GM12878 (cell line): ENCODE data around the gene S100B. TPM values are rescaled to one million over a fixed set of nuclear protein-coding genes. Genes with fewer than 3 reads are reported as not detected.

Experiments
- ATAC-seq: fragments of 200-7000 bp; cut with Tn5 transposase; 3 replicates; pipeline ENCODE4 v1.9.1; 2020; ENCODE audit warnings: mild to moderate bottlenecking, moderate library complexity
- BruUV-seq: library from RNA; stranded (reverse); fragments of 400-500 nt; replicated peaks from 2 replicates; lab custom pipeline; 2021; lab: Mats Ljungman, UMichigan
- CTCF ChIA-PET: fragments of 300-600 bp; sonication (Branson Sonifier 250); formaldehyde crosslinking; extraction: SDS; loops from one replicate; lab custom pipeline; 2021; ENCODE audit warnings: inconsistent platforms; lab: Yijun Ruan, JAX
- POLR2A ChIA-PET: fragments of 350-600 bp; formaldehyde crosslinking; extraction: SDS; loops from one replicate; lab custom pipeline; 2021; ENCODE audit warnings: inconsistent platforms; lab: Charles Lee
- RAD21 ChIA-PET: fragments of 300-600 bp; sonication (Branson Sonifier 250); formaldehyde crosslinking; loops from one replicate; lab custom pipeline; 2023; ENCODE audit warnings: antibody characterized with exemption; ENCODE audit not compliant: unreplicated experiment; lab: Charles Lee
- SMC1A ChIA-PET: fragments of 300-600 bp; sonication (Branson Sonifier 250); formaldehyde crosslinking; loops from one replicate; lab custom pipeline; 2023; ENCODE audit not compliant: unreplicated experiment, uncharacterized antibody; lab: Charles Lee
- DNase-seq: peaks from one replicate; pipeline ENCODE4 v3.0.0-alpha.2; 2011; ENCODE audit warnings: low read depth, low spot score
- FAIRE-seq: peaks from 3 replicates; lab custom pipeline; 2011; peaks lifted over from hg19 to GRCh38; lab: Jason Lieb, UNC
- H2AFZ ChIP-seq: 2 replicates; pipeline ENCODE4 v1.6.0; 2011; ENCODE audit warnings: low read depth, low read length, control low read depth; ENCODE audit not compliant: control insufficient read depth
- H3K27ac ChIP-seq: 2 replicates; pipeline ENCODE4 v1.5.1; 2011; ENCODE audit warnings: control low read depth; ENCODE audit not compliant: control insufficient read depth, insufficient read depth
- H3K27me3 ChIP-seq, 2 experiments: replicated peaks in 1 of 2; 2 replicates each; pipeline versions ENCODE4 v1.6.0 to v1.6.1; 2011; ENCODE audit warnings: low read length in 1 of 2; ENCODE audit not compliant: control insufficient read depth in 2 of 2, insufficient read depth in 2 of 2
- H3K36me3 ChIP-seq, 2 experiments: 2 replicates each; pipeline ENCODE4 v1.5.1; 2011; ENCODE audit warnings: low read length in 1 of 2; ENCODE audit not compliant: control insufficient read depth in 2 of 2, insufficient read depth in 2 of 2
- H3K4me1 ChIP-seq: 2 replicates; pipeline ENCODE4 v1.6.1; 2011; ENCODE audit warnings: mild to moderate bottlenecking, low read length, moderate library complexity, mixed read lengths; ENCODE audit not compliant: control insufficient read depth, insufficient read depth
- H3K4me2 ChIP-seq: 2 replicates; pipeline ENCODE4 v1.6.0; 2011; ENCODE audit warnings: control low read depth; ENCODE audit not compliant: control insufficient read depth, insufficient read depth
- H3K4me3 ChIP-seq: fragments of 200-600 bp; sonication (generic); 2 replicates; pipeline ENCODE4 v1.5.1; 2016
- H3K79me2 ChIP-seq: 2 replicates; pipeline ENCODE4 v1.6.0; 2011; ENCODE audit warnings: low read length; ENCODE audit not compliant: control insufficient read depth, insufficient read depth
- H3K9ac ChIP-seq: 2 replicates; pipeline ENCODE4 v1.8.0; 2011; ENCODE audit warnings: low read length, control low read depth, mixed read lengths; ENCODE audit not compliant: control insufficient read depth, insufficient read depth
- H3K9me3 ChIP-seq: replicated peaks from 3 replicates; pipeline ENCODE4 v1.5.1; 2011; ENCODE audit warnings: mild to moderate bottlenecking, low read length; ENCODE audit not compliant: control insufficient read depth, insufficient read depth
- H4K20me1 ChIP-seq: 2 replicates; pipeline ENCODE4 v1.6.0; 2011; ENCODE audit not compliant: control insufficient read depth, insufficient read depth
- ASH2L ChIP-seq: fragments of 300-600, 200-600 bp; sonication (generic); IDR thresholded peaks from 2 replicates; pipeline ENCODE4 v1.6.1; 2017; ENCODE audit warnings: low read depth, mild to moderate bottlenecking, borderline replicate concordance
- IKZF1 ChIP-seq: fragments of 450-650 bp; conservative IDR thresholded peaks from 2 replicates; pipeline ENCODE4 v1.6.1; 2017; ENCODE audit warnings: antibody characterized with exemption, mild to moderate bottlenecking
- NFXL1 ChIP-seq: fragments of 450-650 bp; IDR thresholded peaks from 2 replicates; pipeline ENCODE4 v1.6.1; 2017; ENCODE audit warnings: antibody characterized with exemption, mild to moderate bottlenecking, borderline replicate concordance
- RBBP5 ChIP-seq: fragments of 200-600 bp; sonication (generic); conservative IDR thresholded peaks from 2 replicates; pipeline ENCODE4 v1.6.1; 2016
- RCOR1 ChIP-seq: conservative IDR thresholded peaks from 2 replicates; pipeline ENCODE4 v1.6.1; 2012; ENCODE audit warnings: low read depth, low read length, improper control_type of control experiment
- TCF12 ChIP-seq: IDR thresholded peaks from 2 replicates; pipeline ENCODE4 v1.6.1; 2011; ENCODE audit warnings: low read depth, mild to moderate bottlenecking, low read length
- YY1 ChIP-seq: IDR thresholded peaks from 2 replicates; pipeline ENCODE4 v1.6.1; 2011; ENCODE audit warnings: low read depth, mild to moderate bottlenecking, low read length
- ZSCAN29 ChIP-seq: fragments of 450-650 bp; IDR thresholded peaks from 2 replicates; pipeline ENCODE4 v1.6.1; 2017; ENCODE audit warnings: mild to moderate bottlenecking, moderate library complexity
- WGBS: methylation state at CpG from one replicate; pipeline ENCODE4 v1.1.6; 2016; ENCODE audit warnings: low lambda C conversion rate; ENCODE audit not compliant: insufficient replicate concordance, insufficient coverage; ENCODE audit errors: missing lambda C conversion rate; 5-methylcytosine and 5-hydroxymethylcytosine counted together
- in situ Hi-C: fragments of 300-500 bp; cut with MboI; formaldehyde crosslinking; loops from 9 replicates; pipeline ENCODE4 v1.14.3; 2018; ENCODE audit warnings: mixed read lengths
- intact Hi-C: fragments of 100-400 bp; cut with micrococcal nuclease; formaldehyde crosslinking; loops from one replicate; pipeline ENCODE4 v1.14.2; 2022; ENCODE audit not compliant: unreplicated experiment
- polyA plus RNA-seq, 11 experiments: library from polyadenylated mRNA; depleted of rRNA in 4 of 11; unstranded in 6 of 11; stranded (reverse) in 5 of 11; fragments of >200 nt; fragmentation: Nextera tagmentation in 4 of 11; fragmentation: Illumina TruSeq in 1 of 11; extraction: Ambion mirVana in 4 of 11; extraction: Trizol in 1 of 11; gene quantifications; 1 replicate in 1 of 11; 2 replicates in 10 of 11; pipeline versions ENCODE4 v1.2.1 to v1.2.3, GENCODE V29; 2011 to 2016; ENCODE audit warnings: inconsistent platforms in 2 of 11, missing spikeins in 2 of 11, low read depth in 1 of 11
- total RNA-seq, 4 experiments: library from RNA; depleted of rRNA in 3 of 4; stranded (reverse); fragments of >200 nt in 3 of 4; fragmentation: Illumina TruSeq in 1 of 4; extraction: Trizol in 1 of 4; gene quantifications; 2 replicates each; pipeline versions ENCODE4 v1.2.1 to v1.2.3, GENCODE V29; 2013 to 2021
- TF ChIP-seq, protein P1 (sequence below): fragments of 450-650 bp; IDR thresholded peaks from 2 replicates; pipeline ENCODE4 v1.6.1; 2017; ENCODE audit warnings: mild to moderate bottlenecking, moderate library complexity
- TF ChIP-seq, protein P2 (sequence below): fragments of 450-650 bp; IDR thresholded peaks from 2 replicates; pipeline ENCODE4 v1.6.1; 2017; ENCODE audit warnings: mild to moderate bottlenecking, low read depth, inconsistent platforms; ENCODE audit not compliant: poor library complexity, severe bottlenecking
- TF ChIP-seq, protein P3 (sequence below): IDR thresholded peaks from 2 replicates; pipeline ENCODE4 v1.6.1; 2012; ENCODE audit warnings: low read depth, low read length, improper control_type of control experiment

S100B gene
- total and polyA plus RNA-seq, 10 of the 15 experiments (the other 5 are each of a cell fraction or from before 2014, with no cell fraction given) = 0.11 to 0.22 TPM; not detected in 8

DNA sequence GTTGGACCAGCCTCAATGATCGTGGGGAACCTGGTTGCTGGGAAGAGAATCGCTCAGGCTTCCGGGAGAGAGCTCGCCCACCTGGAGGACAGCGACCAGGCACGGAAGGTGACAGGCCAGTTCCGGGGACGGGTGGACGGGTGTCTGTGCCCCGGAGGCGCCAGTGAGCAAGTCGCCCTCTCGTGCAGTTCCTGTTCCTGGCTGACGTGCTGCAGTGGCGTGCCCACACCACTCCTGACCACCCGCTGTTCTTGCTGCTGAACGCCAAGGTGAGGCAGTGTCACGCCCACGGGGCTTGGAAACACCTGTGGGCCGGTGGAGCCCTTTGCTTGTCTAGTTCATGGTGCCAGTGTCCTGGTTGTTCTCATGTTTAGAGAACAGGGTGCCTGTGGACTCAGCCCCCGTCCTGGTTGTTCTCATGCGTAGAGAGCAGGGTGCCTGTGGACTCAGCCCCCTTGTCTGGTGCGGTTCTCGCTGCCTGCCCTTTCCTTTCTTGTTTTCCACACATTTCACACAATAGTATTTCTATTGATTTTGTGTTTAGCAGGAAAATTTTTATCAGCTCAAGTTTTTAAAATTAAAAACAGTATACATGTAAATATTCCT, 53.1 kb downstream of the S100B start (continued):
- TF ChIP-seq, protein P1, sequence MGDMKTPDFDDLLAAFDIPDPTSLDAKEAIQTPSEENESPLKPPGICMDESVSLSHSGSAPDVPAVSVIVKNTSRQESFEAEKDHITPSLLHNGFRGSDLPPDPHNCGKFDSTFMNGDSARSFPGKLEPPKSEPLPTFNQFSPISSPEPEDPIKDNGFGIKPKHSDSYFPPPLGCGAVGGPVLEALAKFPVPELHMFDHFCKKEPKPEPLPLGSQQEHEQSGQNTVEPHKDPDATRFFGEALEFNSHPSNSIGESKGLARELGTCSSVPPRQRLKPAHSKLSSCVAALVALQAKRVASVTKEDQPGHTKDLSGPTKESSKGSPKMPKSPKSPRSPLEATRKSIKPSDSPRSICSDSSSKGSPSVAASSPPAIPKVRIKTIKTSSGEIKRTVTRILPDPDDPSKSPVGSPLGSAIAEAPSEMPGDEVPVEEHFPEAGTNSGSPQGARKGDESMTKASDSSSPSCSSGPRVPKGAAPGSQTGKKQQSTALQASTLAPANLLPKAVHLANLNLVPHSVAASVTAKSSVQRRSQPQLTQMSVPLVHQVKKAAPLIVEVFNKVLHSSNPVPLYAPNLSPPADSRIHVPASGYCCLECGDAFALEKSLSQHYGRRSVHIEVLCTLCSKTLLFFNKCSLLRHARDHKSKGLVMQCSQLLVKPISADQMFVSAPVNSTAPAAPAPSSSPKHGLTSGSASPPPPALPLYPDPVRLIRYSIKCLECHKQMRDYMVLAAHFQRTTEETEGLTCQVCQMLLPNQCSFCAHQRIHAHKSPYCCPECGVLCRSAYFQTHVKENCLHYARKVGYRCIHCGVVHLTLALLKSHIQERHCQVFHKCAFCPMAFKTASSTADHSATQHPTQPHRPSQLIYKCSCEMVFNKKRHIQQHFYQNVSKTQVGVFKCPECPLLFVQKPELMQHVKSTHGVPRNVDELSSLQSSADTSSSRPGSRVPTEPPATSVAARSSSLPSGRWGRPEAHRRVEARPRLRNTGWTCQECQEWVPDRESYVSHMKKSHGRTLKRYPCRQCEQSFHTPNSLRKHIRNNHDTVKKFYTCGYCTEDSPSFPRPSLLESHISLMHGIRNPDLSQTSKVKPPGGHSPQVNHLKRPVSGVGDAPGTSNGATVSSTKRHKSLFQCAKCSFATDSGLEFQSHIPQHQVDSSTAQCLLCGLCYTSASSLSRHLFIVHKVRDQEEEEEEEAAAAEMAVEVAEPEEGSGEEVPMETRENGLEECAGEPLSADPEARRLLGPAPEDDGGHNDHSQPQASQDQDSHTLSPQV = no peak
- TF ChIP-seq YY1 (no peak), ASH2L (no peak), RBBP5 (no peak), ZSCAN29 (no peak)

DNA sequence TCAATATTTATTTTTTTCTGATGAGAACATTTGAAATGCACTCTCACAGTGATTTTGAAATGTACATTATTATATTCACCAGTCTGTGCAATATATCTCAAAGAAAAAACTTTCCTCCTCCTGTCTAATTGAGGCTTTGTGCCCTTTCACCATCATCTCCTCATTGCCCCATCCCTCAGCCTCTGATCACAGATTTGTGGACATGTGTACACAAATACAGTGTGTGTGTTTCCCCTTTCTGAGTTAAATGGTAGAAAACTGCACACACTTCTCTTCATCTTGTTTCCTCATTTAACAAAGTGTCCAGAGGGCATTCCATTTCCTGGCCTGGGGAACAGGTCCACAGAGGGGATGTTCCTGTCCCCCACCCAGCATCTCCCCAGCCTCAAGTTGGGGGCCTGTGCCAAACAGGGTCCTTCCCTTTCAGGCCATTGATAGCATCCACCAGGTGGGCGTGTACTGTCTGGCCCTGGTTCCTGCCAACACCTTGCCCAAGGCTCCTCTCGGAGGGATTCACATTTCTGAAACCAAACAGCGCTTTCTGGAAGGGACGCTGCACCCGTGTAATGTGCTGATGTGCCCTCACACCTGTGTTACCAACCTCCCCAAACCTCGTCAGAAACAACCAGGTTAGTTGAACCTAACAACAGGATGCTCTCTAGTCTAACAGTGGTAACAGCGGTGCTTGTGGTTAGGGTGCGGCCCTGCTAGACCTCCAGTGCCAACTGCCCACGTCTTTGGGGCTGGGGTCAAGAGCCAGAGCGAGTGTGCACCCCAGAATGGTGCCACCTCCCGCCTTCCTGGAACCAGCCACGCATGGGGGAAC, 54.6 kb downstream of the S100B start:
- Histone ChIP-seq H3K27ac (no peak overlapping the region), H3K27me3 (no peaks in the 10 kb centered on the region), H4K20me1 (no peaks in the 10 kb centered on the region), H3K4me1 (no peaks in the 10 kb centered on the region; the same call in 1 of the 2 replicates), H3K9me3 (no peaks in the 10 kb centered on the region), H3K9ac (no peak overlapping the region), H3K36me3 (peaks cover 12 to 15% of the 10 kb centered on the region in 2 experiments; a peak in 3 of 4 replicates), H3K4me2 (no peak overlapping the region), H3K4me3 (no peak overlapping the region), H2AFZ (no peak overlapping the region), H3K79me2 (no peaks in the 10 kb centered on the region)
- RAD21 ChIA-PET = no interaction called here
- FAIRE-seq = no peak
- DNase-seq = no peak
- POLR2A ChIA-PET = no interaction called here
- 36% methylated on average over 12 of the region's 12 CpGs for WGBS
- SMC1A ChIA-PET = interaction anchor here (0.9 kb wide), 1 partner anchor 50 kb away, joined by 5 read pairs; no protein-coding TSS in a partner anchor
- intact Hi-C loops = no loop called here
- in situ Hi-C loops = no loop called here
- no TSS peak for BruUV-seq
- no peak for ATAC-seq
- CTCF ChIA-PET = no interaction called here
- TF ChIP-seq, protein P2, sequence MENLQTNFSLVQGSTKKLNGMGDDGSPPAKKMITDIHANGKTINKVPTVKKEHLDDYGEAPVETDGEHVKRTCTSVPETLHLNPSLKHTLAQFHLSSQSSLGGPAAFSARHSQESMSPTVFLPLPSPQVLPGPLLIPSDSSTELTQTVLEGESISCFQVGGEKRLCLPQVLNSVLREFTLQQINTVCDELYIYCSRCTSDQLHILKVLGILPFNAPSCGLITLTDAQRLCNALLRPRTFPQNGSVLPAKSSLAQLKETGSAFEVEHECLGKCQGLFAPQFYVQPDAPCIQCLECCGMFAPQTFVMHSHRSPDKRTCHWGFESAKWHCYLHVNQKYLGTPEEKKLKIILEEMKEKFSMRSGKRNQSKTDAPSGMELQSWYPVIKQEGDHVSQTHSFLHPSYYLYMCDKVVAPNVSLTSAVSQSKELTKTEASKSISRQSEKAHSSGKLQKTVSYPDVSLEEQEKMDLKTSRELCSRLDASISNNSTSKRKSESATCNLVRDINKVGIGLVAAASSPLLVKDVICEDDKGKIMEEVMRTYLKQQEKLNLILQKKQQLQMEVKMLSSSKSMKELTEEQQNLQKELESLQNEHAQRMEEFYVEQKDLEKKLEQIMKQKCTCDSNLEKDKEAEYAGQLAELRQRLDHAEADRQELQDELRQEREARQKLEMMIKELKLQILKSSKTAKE = no peak
- TF ChIP-seq, protein P3, sequence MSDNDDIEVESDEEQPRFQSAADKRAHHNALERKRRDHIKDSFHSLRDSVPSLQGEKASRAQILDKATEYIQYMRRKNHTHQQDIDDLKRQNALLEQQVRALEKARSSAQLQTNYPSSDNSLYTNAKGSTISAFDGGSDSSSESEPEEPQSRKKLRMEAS = no peak
- no peak for TF ChIP-seq IKZF1
- TF ChIP-seq NFXL1 = no peak
- TF ChIP-seq RCOR1 = no peak
- TF ChIP-seq TCF12 = no peak
